HG03135 (cell line): Measurements from ENCODE around the gene SYCP3.
"Not testable (repeated sequence)": the region's sequence is repeated elsewhere in the genome, so short reads cannot be mapped to it uniquely, and the experiment has no call there.

Experiments
- ATAC-seq: cut with Tn5 transposase; IDR thresholded peaks from one replicate; pipeline ENCODE4 v1.9.1; 2021; ENCODE audit warnings: mild to moderate bottlenecking, moderate library complexity; ENCODE audit not compliant: unreplicated experiment

The SYCP3 gene

DNA sequence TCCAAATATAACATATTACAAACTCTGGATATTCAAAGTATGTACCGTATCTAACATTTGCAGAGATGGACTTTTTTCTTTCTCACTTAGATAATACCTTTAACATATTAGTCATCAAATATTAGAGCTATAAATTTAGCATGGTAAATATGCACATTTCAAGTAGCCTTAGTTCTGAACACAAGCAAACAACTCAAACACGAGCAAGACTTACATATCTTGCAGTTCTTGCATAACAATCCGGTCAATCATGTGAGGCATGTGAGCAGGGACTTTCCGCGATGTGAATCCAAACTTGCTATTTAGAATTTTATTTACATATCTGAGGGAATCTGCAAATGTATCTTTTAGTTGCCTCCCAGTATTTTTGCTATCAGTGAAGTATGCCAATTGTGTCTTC lies 22.1 kb upstream of the SYCP3 start:
- no peak for ATAC-seq

DNA sequence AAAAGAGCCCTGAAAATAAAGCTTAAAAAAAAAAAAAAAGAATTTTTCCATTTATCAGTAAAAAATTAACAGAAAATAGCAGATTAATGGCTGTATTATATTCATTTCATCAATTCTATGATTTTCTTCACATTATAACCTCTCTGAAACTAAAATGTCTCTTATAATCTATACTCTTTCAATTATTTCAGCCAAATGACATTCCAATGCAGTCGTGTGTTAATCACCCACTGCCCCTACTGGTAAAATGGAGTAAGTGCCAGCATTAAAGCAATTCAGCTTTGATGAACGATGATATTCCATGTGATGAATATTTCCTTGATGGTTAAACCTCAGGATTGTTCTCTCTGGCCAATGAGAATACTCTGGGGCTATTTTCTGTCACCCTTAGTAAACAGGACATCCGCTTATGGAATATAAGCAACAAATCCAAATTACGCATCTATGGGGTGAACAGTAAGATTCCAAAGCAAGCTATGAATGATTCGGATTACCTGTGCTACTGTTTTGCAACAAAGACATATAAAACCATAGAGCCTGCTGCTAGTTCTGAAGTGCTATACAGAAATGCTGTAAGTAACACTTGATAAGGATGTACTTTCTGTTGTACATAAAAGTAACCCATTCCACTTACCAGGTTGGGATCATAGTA lies 20.3 kb upstream of the SYCP3 start:
- peak; percentile 65 for ATAC-seq

DNA sequence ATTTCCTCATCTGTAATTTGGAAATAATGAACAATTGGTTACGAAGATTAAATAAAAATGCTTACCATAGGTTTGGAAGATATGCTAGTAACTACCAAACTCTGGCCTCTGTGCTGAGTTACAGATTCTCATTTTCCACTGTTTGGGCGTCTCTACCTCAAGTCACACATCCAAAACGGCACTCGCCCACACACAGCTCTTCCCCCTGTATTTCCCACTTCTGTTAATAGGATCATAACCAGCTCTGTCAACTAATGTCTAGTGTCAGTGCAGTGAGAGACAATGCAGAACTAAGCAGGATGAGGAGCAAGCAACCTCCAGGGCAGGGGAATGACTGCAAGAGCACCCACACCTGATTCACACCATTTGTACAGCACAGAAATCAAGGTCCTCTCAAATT lies 10.9 kb upstream of the SYCP3 start:
- ATAC-seq = no peak

DNA sequence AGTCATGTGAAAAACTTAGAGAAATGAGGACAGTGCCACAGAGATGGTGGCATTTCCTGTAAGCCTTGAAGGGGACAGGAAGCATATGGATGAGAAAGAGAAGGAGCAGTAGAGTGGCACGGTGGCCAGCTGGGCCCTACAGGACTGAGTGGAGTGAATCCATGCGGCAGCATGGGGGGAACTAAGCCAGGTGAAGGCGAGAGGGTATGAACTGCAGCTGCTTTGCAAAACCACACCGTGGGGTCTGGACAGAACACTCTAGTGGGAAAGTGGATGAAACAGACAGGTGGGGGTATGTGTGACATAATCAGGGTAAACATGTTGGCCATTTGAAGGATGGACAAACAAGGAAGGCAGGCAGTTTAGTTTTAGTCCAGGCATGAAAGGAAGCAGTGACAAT lies 10.4 kb upstream of the SYCP3 start:
- no peak for ATAC-seq

DNA sequence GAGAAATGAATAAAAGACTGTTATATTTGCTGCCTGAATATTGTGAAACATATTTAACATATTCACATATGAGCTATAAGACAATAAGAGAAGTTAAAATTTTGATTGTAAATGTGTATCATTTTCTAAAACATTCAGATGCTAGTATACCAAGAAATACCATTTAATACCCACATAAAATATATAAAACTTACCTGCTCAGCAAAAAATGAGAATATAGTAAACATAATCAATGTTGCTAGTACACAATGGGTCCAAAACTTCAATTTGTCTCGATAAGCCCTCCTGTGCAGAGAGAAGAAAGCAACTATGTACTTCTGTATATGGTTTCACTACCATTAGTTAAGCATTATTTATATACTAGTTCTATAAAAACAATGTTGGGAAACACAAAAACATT lies 9.6 kb upstream of the SYCP3 start:
- no peak for ATAC-seq

DNA sequence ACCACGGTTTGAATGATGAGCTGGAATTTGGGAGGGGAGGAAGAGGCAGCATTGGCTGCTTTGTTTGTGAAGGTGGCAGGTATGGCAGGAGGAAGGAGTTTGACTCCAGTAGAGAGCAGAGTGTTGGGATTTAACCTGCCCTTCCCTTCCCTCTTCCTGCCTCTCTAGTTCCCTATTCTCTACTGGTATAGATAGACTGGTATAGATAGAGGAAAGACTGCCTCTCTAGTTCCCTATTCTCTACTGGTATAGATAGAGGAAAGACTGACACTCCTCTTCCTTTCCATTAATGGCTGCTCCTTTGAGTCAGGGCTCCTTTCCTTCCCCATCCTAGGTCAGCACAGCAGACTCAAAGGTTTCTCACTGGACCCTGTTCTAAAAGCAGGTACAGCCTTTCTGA lies 8.4 kb upstream of the SYCP3 start:
- ATAC-seq = no peak

DNA sequence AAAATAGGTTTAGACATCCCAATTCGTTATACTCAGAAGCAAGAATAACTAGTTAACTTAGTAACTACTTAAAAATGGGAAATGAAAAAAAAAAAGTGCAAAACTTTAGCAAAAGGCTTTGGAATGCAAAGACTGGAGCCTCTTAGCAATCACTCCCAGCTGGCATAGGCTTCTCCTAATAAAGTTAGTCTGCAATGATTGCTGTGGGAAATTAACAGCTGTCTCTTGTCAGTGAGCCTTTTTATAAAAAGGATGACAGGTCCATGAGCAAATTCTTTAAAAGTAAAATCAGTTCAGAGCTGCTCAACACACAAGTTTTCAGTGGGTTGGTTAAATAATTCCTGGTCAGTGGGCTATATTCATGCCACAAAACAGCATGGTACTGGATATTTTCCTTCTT lies 7.4 kb upstream of the SYCP3 start:
- ATAC-seq = no peak

DNA sequence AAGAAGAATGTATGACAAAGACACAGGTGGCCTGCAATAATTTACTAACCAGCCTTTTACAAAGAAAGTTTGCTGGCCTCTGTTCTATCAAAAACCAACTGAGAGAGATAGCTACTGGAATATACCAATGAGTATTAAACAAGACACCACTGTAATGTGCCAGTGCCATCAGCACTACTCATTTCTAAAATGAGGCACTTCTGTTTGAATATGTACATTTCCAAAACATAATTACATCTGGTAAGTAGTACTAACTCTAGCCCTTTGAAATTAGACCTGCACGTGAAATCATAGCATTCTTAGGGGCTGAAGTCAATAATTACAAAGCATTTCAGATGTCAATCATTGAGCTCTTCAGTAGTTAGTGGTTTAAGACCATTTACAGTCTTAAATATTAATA lies 6.9 kb upstream of the SYCP3 start:
- no peak for ATAC-seq

DNA sequence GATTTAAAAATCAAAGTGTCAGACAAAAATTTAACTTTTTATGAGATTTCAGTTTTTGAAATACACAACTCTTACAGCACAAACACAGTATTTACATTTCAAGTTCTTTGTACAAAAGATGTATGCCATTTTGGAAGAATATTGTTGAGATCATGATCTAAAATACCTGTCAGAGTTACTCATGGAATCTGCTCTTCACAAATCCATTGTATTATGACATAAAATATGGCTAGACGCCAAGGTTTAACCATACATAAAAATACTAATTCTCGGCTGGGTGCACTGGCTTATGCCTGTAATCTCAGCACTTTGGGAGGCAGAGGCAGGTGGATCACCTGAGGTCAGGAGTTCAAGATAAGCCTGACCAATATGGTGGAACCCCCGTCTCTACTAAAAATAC lies 6.2 kb upstream of the SYCP3 start:
- no peak for ATAC-seq

DNA sequence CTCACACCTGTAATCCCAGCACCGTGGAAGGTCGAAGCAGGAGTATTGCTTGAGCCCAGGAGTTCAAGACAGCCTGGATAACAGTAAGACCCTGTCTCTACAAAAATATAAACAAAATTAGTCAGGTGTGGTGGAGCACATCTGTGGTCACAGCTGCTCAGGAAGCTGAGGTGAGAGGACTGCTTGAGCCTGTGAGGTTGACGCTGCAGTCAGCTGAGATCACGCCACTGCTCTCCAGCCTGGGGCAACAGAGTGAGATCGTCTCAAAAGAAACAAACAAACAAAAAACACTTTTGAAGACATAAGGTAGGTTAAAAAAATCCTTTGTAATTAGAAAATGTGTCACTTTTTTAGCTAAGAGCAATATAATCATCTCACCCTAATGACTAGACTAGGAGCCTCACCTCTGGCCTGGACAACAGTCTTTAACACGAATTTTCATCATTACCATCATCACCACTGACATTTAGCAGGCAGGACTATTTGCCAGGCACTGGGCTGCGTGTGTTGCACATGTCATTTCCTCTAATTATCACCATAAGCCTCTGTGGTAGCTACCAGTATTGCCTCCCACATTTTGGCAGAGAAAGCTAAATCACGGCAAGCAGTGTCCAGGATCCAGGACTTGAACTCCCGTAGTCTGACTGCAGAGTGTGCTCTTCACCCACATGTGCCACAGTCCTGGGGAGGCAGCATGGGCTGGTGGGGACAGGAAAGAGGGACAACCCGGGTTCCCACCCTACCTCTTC lies 4.6 kb upstream of the SYCP3 start:
- ATAC-seq = peak; percentile 97

DNA sequence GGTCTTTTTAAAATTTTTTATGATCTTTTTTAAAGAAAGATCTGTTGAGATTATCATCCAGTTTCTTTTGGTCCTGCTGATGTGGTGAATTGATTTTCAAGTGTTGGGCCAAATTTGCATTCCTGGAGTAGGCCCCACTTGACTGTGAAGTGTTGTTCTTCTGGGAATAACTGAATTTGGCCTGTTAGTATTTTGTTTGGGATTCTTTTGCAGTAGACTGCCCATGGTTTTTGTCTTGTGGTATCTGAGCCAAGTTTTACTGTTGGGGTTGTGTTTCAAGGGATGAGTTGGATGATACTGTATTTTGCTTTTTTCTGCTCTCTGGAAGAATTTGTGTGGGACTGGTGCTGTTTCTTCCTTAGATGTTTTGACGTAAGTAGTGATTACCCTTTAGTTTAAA lies 4.0 kb upstream of the SYCP3 start:
- ATAC-seq = no peak

DNA sequence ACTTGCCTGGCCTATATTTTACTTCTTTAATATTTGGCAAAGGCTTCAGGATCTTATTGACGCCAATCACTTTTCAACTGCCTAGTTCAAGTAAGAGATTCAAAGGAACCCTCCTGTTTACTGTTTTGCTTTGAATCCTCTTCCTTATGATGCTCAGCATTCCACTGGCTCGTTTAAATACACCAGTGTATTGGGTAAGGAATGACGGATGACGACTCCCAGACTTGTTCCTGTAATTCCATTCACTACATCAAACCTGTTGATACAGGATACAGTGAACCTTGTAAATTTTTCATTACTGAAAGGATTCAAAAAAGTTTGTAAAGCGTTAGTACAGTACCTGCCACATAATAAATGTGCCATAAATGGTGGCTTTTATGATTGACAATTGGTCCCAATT lies 1.7 kb upstream of the SYCP3 start:
- no peak for ATAC-seq

DNA sequence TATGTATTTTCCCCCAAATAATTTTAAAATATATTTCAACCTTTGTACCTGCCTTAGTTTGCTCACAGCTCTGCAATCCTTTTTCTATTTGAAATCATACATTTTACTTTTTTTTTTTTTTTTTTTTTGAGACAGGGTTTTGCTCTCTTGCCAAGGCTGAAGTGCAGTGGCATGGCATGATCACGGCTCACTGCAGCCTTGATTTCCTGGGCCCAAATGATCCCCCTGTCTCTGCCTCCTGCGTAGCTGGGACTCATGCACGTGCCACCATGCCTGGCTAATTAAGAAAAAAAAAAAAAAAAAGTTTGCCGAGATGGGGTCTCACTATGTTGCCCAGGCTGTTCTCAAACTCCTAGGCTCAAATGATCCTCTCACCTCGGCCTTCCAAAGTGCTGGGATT lies 1.3 kb upstream of the SYCP3 start:
- ATAC-seq = no peak

DNA sequence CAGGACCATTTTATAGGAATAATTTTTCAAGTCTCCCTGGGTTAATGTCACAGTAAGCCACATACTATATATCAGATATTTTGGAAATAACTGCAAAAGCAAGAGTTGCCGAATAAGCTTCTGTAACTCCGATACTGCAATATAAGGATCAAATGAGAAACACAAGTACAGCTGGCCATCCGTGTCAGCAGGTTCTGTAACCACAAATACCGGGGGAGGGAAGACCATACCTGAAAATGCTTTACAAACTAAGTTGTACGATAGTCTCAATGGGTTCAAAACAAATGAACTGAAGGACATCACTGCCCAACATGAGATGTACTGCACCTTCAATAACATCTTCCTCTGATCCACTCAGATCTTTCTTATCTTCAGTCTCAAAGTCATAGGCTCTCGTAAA lies 1.8 kb downstream of the SYCP3 start:
- no peak for ATAC-seq

DNA sequence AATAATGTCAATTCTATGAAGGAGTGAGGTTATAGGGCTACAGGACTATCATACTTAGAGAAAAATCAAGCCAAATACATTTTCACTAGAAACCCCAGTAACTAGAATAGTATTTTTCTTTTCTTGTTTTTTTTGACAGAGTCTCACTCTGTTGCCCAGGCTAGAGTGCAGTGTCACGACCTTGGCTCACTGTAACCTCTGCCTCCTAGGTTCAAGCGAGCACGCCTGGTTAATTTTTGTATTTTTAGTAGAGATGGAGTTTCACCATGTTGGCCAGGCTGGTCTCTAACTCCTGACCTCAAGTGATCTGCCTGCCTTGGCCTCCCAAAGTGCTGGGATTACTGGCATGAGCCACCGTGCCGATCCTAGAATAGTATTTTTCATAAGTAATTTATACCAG lies 4.8 kb downstream of the SYCP3 start:
- not testable (repeated sequence) for ATAC-seq

DNA sequence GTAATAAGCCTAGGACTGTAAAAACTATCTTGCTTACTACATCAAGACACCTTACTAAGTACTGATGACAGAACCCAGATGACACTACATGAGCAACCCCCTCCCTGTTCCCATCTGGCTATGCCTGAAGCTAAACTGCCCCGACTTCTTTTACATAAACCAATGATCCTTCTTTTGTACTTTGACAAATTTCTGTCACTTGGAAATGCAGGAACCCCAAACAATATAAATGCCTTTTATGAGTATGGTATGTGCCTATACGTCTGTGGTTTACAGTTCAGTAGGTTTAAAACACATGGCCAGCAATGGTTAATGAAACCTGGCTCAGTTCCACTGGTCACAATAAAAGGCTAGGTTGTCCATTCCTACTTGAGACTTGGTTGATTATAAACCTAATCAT lies 6.1 kb downstream of the SYCP3 start:
- peak; percentile 74 for ATAC-seq

DNA sequence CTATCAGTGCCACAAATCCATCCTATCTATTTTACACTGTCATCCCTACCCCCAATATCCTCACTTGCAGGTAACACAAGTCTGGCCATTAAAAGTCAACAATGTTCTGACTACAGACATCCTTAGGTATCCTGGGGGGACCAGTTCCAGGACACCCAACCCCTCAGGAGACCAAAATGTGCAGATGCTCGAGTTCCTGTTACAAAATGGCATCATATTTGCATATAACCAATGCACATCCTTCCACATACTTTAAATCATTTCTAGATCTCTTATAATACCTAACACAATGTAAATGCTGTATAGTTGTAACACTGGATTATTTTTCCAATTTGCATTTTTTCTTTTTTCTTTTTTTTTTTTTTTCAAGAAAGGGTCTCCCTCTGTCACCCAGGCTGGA lies 6.9 kb downstream of the SYCP3 start:
- ATAC-seq = no peak

DNA sequence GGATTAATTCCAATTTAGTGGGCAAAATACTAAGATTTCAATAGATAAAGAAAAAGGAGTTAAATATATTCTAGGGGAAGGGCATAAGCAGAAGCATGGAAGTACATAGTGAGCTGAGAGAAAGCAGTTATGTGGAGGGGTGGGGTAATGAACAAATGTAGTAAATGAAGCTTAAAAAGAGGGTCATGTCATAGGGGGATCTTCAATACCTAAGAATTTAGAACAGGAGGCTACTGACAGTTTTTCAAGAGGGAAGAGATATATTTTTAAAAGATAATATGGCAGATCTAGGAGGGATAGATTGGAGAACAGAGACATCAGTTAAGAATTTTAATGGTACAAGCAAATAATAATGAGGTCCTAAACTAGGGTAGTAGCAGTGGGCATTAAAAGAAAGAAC lies 9.4 kb downstream of the SYCP3 start:
- ATAC-seq = no peak

DNA sequence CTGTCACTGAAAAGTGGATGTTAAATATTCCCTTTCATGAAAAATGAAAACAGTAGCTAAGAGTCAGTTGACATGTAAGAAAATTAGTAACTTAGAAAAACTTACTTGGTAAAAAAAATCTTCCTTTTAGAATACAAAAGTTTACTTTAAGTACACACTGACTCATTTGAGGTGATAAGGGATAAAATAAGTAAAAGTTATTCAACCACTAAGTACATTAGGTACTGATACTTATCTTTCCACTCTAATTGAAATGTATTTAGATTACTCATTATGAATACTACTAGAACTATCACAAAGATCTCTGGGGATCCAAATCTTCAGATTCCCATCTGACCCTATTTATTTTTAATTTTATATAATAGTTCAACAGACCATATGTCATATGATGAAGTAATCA lies 12.2 kb downstream of the SYCP3 start:
- ATAC-seq = no peak

DNA sequence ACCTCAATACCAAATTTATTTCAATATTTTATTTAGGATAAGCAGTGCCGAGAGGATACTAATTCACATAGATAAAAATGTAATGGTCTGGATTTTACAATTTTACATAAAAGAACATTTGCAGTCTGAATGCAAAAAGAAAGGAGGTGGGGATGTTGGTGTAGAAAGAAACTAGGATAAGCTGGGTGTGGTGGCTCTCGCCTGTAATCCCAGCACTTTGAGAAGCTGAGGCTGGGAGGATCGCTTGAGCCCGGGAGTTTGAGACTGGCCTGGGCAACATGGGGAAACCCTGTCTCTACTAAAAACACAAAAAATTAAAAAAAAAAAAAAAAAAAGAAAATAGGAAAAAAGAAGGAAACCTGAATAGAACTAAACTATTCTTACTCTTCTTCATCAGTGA lies 16.9 kb downstream of the SYCP3 start:
- ATAC-seq = no peak

DNA sequence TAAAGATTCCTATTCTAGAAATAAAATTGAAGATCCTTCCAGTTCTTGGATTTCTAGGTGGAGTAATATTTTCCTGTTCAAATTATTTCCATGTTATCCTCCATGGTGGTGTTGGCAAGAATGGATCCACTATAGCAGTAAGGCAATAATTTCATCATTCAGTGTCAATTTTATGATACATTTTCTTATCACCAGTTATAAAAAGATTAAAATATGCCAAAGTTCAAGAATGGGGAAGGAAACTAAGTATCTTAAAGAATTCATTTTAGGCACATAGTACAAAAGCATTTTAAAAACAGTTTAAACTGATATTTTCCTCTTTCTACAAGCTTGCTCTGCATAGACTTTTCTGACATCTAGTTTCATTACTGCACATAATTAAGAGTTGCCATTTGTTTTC lies 19.1 kb downstream of the SYCP3 start:
- no peak for ATAC-seq

DNA sequence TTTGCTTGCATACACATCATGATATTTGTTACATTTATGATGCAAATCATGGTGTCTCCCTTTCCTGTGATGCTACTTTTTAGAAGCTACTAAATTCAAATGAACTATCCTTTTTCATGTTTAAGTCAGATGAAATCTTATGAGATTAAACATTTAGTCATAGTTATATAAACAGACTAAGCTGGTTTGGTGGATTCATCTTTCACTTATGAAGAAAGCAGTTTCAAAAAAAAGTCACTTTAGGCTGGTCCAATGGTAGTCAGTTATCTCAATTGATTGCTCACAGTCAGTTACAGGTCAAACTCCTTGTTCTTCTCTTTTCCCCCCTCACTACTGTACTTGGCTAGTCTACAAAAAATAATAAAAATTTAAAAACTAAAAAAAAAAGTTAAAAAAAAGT lies 19.7 kb downstream of the SYCP3 start:
- ATAC-seq = no peak

DNA sequence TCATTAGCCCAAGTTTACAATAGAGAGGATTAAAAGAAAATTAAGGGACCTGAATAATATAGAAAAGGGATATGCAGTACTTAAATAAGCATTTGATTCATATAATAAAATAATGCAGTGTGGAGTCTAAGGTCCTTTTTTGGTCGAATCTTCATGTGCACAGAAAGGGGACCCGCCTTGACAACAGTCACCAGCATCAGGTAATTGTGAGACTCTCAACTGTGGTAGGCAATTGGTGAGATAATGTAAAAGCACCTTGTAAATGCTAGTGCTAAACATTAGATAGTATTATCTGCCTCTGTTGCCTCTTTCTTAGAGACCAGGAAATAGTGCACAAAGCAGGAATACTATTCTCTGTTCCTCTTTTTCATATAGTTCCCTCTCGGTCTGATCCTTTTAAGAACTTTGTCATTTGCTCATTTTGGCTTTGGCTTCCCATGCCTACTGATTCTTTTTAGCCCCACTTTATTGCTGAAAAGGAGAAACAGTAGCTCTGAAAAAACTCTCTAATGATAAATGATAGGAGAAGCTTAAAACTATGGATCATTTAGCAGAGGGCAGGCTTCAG lies 24.3 kb downstream of the SYCP3 start:
- ATAC-seq = no peak
